SKM-1 treated with dmso at 0.1 percent for 144 hours (cell line): ENCODE results near the gene TAC4.

Experiments
- DNase-seq: peaks from one replicate; lab custom pipeline; 2025; ENCODE audit not compliant: unreplicated experiment; lab: John Stamatoyannopoulos, UW

TAC4 gene

DNA sequence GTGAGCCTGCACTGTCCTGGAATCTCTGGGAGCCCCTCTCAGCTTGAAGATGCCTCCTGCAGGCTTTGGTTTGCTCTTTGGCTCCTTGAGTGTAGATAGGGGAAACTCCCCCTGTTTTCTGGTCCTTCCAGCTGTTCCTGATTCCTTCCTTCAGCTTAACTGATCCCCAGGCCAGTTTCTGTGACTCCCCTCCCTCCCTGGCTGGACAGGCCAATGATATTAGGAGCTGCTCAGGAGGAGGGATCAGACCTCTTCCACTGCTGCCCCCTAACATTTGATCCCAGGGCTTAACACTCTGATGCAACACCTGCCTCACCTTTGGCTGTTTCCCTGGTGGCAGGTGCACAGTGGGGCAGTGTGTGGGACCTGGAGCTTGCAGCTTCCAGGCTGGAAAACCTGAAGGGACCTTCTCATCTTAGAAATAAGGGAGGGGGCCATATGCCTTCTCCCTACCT is at the start of gene TAC4:
TAC4 (minus strand) TSS at position 51 of the 455 bp plus-strand sequence. CDS start 52 bp downstream, outside the sequence.
- DNase-seq, result no peak

DNA sequence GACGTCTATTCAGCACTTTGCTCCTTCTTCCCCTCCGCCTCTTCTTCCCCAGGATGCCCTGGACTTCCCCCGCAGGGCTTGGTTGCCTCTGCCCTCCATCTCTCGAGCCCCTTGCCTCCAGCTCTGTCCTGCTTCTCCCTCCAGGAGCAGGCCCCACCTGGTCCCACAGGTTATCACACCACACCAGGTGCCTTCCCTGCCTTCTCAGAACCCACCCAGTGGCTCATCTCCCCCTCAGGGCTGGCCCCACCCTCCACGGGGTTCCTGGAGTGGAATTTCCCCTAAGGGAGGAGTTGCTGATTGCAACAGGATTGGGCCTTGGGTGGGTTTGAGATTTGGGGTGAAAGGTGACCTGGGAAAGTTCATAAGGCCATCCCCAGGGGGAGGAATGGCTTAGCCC is 49.0 kb upstream of the TAC4 start:
- no peak for DNase-seq

- no peak for DNase-seq
Measured at GRCh38 chr17:49896222-49896621, 48.4 kb upstream of the TAC4 start.

GRCh38 chr17:49895812-49896211 is 47.9 kb upstream of the TAC4 start:
- DNase-seq, result no peak

GRCh38 chr17:49894761-49895160 is 46.9 kb upstream of the TAC4 start:
- no peak for DNase-seq

DNA sequence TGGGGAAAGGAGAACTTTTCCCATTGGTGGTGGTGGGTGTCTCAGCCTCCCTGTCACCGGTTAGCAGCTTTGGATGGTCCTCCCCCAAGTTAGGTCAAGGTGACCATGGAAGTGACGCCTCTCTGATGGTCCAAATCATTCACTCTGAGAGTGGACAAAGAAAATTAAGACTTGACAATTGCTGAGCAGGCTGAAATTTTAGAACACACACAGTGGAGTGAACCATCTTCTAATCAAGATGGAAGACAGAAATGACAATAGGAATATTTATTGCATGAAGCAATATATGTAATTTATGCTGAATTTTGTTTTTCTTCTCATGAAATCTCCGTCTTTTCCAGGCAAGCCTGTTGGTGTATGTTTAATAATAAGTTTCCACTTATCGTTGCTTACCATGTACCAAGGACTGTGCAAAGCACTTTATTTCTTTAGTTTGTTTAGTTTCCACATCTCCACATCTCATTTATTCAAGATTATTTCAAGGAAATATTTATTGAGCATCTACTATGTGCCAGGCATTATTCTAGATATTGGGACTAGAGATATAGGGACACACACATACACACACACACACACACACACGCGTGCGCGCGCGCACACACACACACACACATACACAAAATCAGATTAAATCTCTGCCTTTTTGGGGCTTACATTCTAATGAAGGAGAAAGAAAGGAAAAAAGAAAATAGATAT is 44.0 kb upstream of the TAC4 start:
- no peak for DNase-seq

- no peak for DNase-seq
Measured at GRCh38 chr17:49891271-49891670, 43.4 kb upstream of the TAC4 start.

- no peak for DNase-seq
Measured at GRCh38 chr17:49890852-49891251, 43.0 kb upstream of the TAC4 start.

DNA sequence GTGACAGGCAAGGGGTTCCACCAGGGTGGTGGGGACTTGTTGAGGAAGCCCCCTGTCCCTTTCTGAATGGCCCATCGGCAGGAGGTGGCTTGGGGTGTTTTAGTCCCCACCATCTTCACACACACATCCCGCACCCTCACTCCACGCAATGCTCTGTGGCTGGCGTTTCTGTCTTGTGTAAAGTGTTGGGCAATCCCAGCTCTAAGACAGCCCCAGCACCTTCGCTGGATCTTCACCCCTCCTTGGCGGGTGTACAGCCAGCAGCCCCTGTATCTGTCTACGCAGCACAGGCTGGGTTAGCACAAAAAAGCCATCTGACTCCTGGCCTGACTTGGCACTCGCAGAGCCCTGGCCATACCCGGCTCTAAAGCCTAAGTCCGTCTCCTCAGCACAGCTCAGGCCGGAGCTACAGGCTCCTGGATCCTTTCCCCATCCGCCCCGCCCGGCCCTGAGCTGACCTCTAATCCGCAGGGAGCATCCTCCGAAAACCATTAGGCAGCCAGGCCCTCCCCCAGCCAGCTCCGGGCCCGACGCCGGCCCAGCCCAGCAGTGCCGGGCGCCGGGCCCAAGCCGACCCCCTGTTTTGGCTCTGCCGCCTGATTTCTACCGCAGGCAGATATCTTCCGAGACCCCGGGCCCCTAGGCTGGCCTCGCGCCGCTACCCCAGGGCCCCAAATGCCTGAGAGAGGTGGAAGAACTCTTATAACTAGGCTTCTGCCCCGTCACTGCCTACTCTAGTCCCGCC is 42.4 kb upstream of the TAC4 start:
- no peak for DNase-seq

GRCh38 chr17:49889500-49889899 is 41.6 kb upstream of the TAC4 start:
- DNase-seq, result no peak

DNA sequence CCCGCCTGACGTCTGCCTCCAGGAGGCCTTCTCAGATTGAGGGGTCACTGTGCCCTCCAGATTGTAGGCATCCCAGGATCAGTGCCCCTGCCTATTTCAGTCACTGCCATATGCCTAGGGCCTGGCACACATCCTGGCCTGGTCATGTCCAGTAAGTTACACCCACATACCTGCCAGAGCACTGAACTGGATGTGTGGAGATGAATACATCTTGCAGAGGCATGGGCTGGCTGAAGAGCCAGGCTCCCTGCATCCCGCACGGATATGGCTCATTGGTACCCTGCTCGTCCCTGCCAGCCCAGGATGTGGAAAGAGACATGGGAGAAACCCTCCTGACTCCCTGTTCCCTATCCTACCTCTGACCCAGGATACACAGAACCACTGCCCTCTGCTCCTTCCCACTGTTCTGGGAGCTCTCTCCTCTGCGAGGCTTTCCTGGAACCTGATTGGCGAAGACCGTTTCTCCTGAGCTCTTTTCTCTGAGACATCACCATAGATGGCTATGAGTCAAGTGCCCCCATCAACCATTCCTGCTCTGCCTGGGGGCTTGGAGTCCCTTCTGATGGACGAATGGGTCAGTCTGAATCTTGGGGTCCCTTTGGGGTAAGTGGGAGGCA is 40.0 kb upstream of the TAC4 start:
- no peak for DNase-seq

GRCh38 chr17:49887086-49887743 is 39.3 kb upstream of the TAC4 start:
- DNase-seq, result no peak

GRCh38 chr17:49886036-49886435 is 38.2 kb upstream of the TAC4 start:
- DNase-seq, result no peak

DNA sequence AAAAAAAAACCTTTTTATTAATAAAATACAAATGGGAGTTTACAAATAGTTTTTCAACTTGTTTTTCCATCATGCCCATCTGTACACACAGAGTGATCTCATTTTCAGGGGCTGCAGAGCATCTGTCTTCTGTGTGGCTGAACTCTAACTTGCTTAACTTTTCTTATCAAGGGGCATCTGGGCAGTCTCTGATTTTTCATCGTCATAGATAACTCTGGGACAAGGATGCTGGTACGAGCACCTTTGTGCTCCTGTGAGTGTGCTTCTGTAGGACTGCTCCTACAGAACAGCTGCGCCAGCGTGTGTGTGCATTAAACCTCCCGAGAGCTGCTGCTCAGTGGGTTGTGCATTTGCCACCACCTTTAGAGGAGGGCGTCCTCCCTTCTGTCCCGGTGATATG is 34.6 kb upstream of the TAC4 start:
- no peak for DNase-seq

DNA sequence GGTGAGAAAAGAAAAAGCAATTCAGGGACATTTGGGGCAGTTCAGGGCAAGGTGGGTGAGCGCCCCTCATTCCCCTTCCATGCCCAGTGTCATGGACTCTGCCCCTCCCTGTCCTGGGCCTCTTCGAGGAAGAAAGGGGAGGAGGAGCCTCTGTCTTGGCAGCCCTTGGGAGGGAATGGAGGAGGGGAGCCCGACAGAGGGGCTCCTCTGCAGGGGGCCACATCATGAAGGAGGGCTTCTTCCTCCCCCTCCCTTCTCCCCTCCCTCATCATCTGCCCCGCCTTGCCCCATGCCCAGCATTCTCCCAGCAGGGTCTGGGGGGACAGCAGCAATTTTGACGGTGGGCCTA is 33.2 kb upstream of the TAC4 start:
- no peak for DNase-seq

DNA sequence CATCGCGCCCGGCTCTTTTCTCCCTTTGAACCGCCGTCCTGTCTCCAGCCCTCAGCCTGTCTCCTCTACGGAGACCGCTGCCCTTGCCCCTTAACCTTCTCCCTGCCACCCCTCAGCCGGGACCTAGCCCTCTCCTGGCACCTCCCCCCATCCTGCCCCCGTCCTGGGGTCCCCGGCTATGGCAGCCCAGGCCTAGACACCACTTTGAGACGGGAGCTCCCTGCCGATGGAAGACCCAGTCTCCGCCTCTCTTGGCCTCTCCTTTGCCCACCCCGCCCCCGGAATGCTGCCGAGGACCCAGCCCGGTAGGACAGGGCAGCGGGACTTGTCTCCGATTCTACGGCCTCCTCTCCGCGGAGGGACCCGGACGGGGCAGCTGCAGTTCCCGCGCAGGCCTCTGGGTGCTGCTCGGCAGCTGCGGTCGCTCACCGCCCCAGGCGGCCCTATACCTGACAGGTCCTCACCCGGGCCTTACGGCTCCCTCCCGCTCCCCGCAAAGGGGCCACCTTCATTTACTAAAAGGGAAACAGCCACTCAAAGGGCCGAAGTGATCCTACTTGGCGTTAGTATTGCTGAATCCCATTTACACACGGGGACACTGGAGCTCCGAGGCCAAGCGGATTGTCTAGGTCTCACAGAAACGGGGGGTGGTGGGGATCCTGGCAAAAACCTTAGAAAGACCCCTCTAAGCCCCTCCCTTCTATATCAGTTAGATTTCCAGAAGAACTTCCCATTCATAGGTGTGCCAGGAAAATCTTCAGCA is 32.6 kb upstream of the TAC4 start:
- peak; percentile 67 for DNase-seq

GRCh38 chr17:49878931-49879904 is 31.3 kb upstream of the TAC4 start:
- no peak for DNase-seq

GRCh38 chr17:49875685-49876084 is 27.8 kb upstream of the TAC4 start:
- no peak for DNase-seq

DNA sequence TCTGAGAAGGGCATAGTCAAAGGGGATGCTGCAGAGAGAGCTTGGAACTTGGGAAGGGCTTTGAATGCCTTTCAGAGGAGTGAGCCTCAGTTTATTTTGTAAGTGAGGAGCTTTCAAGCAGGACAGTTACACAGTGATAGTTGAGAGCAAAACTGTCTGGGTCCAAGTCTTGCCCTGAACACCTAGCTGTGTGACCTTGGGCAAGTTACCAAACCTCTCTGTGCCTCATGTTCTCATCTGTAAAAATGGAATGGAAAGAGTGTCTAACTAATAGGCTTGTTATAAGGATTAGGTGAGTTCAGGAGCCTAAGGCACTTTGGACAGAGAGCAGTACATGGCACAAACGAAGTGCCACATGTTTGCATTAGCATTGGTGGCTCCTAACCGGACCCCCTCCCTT is 27.0 kb upstream of the TAC4 start:
- no peak for DNase-seq

GRCh38 chr17:49873926-49874325 is 26.1 kb upstream of the TAC4 start:
- DNase-seq, result no peak
